ENCODE results near the gene LMNTD2.
A peak's percentile ranks its signal among the peaks of the same experiment; 100 is the strongest.

LMNTD2 gene

DNA sequence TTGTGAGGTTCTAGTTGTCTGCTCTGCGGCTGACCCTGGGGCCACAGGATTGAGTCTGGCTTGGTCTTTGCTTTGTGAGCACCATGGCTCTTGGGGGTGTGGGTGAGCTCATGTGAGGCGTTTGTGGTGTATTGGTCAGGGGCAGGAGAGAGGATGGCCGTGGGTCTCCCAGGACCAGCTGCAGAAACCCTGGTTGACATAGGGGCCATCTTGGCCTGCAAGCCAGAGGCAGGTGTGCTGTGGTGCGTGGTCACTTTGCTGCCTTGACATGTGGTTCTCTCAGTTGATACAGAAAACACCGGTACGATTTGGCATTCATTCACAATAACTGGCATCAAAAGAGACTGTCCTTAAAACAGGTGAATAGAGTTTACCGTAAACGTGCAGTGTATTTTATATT lies 27.0 kb upstream of the LMNTD2 start:
- no peak for TF ChIP-seq SPI1 (IDR thresholded peaks at IDR 0.05; ENCODE audit: borderline replicate concordance, low read depth)
- peak overlapping the region; percentile 33 for H3K27ac ChIP-seq (replicated peaks)

DNA sequence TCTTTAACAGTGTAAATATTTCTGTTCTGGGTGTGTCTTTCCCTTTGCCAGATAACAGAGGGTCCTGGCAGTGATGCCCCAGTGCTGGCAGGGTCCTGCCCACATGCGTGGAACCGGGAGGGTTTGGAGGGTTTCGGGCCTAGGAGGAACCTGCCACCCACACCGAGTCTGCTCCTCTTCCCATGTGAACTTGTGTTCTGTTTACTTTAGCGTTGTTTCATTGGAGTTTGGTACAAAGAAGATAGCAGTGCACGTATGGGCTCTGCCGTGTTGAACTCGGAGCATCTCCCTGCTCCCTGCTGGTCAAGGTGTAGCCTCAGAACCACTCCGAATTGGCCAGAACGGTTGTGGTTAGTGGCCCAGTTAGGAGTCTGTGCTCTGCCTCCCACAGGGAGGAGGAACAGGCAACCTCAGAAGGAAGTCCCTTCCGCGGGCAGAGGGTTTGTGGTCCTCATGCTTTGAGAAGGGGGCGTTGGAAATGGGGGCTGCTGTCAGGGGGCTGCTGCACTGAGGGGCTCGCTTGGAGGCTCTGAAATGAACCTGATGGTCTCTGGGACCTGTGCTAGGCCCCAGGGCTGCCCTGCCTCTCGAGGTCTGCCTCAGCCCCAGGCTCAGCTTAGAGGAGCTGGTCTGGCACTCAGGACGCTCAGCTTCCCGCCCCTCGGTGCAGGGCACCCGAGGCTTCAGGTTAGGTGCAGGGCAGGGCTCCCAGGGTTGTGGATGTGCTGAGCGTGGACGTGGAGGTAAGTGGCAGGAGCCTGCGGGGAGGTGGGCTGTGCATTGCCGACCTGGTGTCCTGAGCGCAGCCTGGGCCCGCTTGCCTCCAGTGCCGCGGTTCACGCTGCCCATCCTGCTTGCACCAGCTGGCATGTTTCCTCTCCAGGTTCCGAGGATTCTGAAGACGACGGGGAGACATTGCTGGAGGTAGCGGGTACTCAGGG lies 26.1 kb upstream of the LMNTD2 start:
- DNase-seq (ENCODE audit: low read depth in 1 of 2, low spot score in 1 of 2): no peak
- TF ChIP-seq, protein P1, sequence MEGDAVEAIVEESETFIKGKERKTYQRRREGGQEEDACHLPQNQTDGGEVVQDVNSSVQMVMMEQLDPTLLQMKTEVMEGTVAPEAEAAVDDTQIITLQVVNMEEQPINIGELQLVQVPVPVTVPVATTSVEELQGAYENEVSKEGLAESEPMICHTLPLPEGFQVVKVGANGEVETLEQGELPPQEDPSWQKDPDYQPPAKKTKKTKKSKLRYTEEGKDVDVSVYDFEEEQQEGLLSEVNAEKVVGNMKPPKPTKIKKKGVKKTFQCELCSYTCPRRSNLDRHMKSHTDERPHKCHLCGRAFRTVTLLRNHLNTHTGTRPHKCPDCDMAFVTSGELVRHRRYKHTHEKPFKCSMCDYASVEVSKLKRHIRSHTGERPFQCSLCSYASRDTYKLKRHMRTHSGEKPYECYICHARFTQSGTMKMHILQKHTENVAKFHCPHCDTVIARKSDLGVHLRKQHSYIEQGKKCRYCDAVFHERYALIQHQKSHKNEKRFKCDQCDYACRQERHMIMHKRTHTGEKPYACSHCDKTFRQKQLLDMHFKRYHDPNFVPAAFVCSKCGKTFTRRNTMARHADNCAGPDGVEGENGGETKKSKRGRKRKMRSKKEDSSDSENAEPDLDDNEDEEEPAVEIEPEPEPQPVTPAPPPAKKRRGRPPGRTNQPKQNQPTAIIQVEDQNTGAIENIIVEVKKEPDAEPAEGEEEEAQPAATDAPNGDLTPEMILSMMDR (IDR thresholded peaks at IDR 0.05; ENCODE audit: insufficient read depth, low read length): no peak
- TF ChIP-seq SPI1 (IDR thresholded peaks at IDR 0.05; ENCODE audit: borderline replicate concordance, low read depth) (0 out of 2 replicates have a peak, but pooled peaks have one; percentile 5), POLR2AphosphoS5 (IDR thresholded peaks at IDR 0.05; ENCODE audit: low read depth) (no peak)

More for the DNA sequence above, 27.0 kb upstream of the LMNTD2 start:
- Histone ChIP-seq H3K4me3 (replicated peaks; ENCODE audit: insufficient read depth, low read length) (no peak overlapping the region), H3K27me3 (ENCODE audit: insufficient read depth, poor library complexity, severe bottlenecking) (no peaks in the 10 kb centered on the region)
- no peak for DNase-seq (ENCODE audit: low read depth in 1 of 2, low spot score in 1 of 2)

DNA sequence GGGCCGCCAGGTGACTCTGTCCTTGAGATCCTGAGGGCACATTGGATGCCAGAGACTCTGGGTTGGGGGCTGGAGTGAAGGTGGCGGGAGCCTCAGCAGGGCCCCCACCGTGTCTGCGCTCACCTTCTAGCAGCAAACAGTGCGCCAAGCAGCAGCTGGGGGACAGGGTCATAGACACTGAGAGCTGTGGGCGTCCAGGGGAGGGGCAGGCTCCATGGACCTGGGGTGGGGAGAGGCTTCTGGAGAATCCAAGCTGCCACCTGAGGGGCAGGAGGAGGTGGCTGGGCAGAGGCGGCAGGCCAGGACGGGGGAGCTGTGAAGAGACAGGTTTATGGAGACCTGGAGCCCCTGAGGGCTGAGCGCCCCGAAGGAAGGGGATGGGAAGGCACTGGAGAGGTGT lies 23.7 kb upstream of the LMNTD2 start:
- H3K27me3 ChIP-seq (ENCODE audit: insufficient read depth, poor library complexity, severe bottlenecking): no peaks in the 10 kb centered on the region
- H3K4me3 ChIP-seq (replicated peaks; ENCODE audit: insufficient read depth, low read length): no peak overlapping the region
- TF ChIP-seq, protein P1 (IDR thresholded peaks at IDR 0.05; ENCODE audit: insufficient read depth, low read length): no peak
- TF ChIP-seq, protein P2, sequence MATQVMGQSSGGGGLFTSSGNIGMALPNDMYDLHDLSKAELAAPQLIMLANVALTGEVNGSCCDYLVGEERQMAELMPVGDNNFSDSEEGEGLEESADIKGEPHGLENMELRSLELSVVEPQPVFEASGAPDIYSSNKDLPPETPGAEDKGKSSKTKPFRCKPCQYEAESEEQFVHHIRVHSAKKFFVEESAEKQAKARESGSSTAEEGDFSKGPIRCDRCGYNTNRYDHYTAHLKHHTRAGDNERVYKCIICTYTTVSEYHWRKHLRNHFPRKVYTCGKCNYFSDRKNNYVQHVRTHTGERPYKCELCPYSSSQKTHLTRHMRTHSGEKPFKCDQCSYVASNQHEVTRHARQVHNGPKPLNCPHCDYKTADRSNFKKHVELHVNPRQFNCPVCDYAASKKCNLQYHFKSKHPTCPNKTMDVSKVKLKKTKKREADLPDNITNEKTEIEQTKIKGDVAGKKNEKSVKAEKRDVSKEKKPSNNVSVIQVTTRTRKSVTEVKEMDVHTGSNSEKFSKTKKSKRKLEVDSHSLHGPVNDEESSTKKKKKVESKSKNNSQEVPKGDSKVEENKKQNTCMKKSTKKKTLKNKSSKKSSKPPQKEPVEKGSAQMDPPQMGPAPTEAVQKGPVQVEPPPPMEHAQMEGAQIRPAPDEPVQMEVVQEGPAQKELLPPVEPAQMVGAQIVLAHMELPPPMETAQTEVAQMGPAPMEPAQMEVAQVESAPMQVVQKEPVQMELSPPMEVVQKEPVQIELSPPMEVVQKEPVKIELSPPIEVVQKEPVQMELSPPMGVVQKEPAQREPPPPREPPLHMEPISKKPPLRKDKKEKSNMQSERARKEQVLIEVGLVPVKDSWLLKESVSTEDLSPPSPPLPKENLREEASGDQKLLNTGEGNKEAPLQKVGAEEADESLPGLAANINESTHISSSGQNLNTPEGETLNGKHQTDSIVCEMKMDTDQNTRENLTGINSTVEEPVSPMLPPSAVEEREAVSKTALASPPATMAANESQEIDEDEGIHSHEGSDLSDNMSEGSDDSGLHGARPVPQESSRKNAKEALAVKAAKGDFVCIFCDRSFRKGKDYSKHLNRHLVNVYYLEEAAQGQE (IDR thresholded peaks at IDR 0.05; ENCODE audit: insufficient replicate concordance, low read depth): no peak
- no peak for TF ChIP-seq SPI1 (IDR thresholded peaks at IDR 0.05; ENCODE audit: borderline replicate concordance, low read depth)
- no peak for TF ChIP-seq GABPA (IDR thresholded peaks at IDR 0.05; ENCODE audit: low read depth)
- TF ChIP-seq POLR2AphosphoS5 (IDR thresholded peaks at IDR 0.05; ENCODE audit: low read depth): no peak
- DNase-seq (ENCODE audit: low read depth in 1 of 2, low spot score in 1 of 2): no peak
- H3K27ac ChIP-seq (replicated peaks): no peak overlapping the region

More for the DNA sequence above, 26.1 kb upstream of the LMNTD2 start:
- H3K27ac ChIP-seq (replicated peaks): peak overlapping the region; percentile 5; the same call in 1 of the 2 replicates
- no peak overlapping the region for H3K4me3 ChIP-seq (replicated peaks; ENCODE audit: insufficient read depth, low read length)
- no peaks in the 10 kb centered on the region for H3K27me3 ChIP-seq (ENCODE audit: insufficient read depth, poor library complexity, severe bottlenecking)

DNA sequence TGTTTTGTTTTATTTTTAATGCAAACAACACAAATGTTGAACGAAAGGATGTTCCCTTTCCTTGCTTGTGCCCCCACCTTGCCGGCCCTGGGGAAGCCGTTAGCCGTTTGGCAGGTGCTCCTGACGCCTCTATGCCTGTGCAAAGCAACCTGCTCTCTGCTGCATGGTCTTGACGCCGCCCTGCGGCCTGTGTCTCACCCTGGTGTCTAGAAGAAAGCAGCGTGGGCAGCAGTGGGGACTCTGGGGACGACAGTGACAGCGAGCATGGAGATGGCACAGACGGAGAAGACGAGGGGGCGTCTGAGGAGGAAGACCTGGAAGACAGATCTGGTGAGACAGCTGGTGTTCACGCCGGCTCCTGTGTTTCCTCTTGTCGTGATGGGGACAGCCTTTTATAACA lies 21.2 kb upstream of the LMNTD2 start:
- no peak overlapping the region for H3K27ac ChIP-seq (replicated peaks)
- TF ChIP-seq, protein P2 (IDR thresholded peaks at IDR 0.05; ENCODE audit: insufficient replicate concordance, low read depth): no peak
- TF ChIP-seq POLR2AphosphoS5 (IDR thresholded peaks at IDR 0.05; ENCODE audit: low read depth): no peak
- TF ChIP-seq, protein P1 (IDR thresholded peaks at IDR 0.05; ENCODE audit: insufficient read depth, low read length): no peak
- TF ChIP-seq SPI1 (IDR thresholded peaks at IDR 0.05; ENCODE audit: borderline replicate concordance, low read depth): no peak
- no peak for TF ChIP-seq GABPA (IDR thresholded peaks at IDR 0.05; ENCODE audit: low read depth)
- H3K27me3 ChIP-seq (ENCODE audit: insufficient read depth, poor library complexity, severe bottlenecking): no peaks in the 10 kb centered on the region
- H3K4me3 ChIP-seq (replicated peaks; ENCODE audit: insufficient read depth, low read length): no peak overlapping the region
- no peak for DNase-seq (ENCODE audit: low read depth in 1 of 2, low spot score in 1 of 2)
